HG03442 (cell line): ENCODE results near the gene PPIG.
"Not testable (repeated sequence)": the region's sequence is repeated elsewhere in the genome, so short reads cannot be mapped to it uniquely, and the experiment has no call there.

ENCODE experiments used
- ATAC-seq: cut with Tn5 transposase; IDR thresholded peaks from one replicate; pipeline ENCODE4 v1.9.1; 2021; ENCODE audit warnings: mild to moderate bottlenecking, moderate library complexity; ENCODE audit not compliant: unreplicated experiment

Gene PPIG

DNA sequence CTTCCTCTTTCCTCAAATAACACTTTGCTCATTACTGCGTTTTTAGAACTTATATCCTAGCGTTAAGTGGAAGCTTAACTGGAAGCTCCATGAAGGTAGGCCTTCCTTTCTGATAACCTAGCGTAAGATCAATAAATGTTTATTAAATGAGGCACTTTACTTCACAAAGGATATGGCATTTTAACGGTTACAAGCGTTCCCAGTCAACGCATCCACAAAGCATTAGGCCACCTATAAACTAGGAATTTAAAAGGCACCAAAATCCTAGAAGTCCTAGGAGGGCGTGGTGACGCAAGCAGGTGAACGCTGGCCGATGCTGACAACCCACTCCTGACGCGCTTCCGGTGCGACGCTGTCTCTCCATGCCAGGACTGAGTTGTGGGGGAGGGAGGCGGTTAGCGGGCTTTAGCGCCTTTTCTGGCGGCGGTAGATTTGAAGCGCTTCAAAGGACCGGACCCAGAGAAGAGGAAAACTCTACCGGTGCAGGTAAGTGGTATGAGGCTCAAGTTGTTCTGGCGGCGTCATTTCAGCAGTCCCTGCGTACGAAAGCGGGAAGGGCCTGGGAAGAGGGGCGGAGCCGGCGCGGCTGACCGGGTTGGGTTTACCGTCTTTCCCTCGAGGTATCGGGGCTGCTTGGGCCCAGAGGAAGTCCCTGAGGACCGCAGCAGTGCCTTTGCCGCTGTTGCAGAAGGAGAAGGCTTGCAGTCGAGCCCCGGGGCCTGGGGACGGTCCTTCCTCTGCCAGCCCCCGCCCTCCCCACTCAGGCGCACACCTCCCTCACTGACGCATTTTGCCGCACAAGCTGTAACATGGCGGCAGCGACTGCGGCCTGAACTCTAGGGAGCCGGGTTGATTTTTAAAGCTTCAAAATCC is at the start of gene PPIG:
Gene PPIG (plus strand): TSS at position 347 of the 873 bp plus-strand sequence. CDS start 19,691 bp downstream, outside the sequence.
- peak; percentile 87 for ATAC-seq

DNA sequence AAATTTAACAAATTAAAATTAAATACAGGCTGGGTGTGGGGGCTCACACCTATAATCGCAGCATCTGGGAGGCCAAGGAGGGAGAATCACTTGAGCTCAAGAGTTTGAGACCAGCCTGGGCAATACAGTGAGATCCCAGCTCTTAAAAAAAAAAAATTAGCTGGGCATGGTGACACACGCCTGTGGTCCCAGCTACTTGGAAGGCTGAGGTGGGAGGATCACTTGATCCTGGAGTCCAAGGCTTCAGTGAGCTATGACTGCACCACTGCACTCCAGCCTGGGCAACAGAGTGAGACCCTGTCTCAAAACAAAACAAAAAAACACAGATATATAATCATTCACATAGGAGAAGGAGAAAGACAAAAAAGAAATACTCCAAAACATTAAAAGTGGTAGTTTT is 44.7 kb upstream of the PPIG start:
- ATAC-seq = not testable (repeated sequence)

DNA sequence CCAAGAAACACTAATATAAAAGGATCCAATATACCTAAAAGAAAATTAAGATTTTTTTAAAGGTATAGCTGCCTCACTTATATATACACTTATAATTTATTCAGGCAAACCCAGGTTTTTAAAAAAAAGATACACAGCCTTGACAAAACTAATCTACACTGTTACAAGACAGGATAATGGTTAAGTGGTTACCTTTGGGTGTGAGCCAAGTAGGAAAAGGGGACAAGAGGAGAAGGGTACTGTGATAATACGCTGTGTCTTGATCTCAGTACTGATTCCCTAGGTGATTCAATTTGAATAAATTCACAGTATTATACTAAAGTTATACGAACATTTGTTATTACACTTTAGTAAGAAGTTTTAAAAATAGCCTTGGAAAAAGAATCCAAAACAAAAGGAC is 44.0 kb upstream of the PPIG start:
- no peak for ATAC-seq

DNA sequence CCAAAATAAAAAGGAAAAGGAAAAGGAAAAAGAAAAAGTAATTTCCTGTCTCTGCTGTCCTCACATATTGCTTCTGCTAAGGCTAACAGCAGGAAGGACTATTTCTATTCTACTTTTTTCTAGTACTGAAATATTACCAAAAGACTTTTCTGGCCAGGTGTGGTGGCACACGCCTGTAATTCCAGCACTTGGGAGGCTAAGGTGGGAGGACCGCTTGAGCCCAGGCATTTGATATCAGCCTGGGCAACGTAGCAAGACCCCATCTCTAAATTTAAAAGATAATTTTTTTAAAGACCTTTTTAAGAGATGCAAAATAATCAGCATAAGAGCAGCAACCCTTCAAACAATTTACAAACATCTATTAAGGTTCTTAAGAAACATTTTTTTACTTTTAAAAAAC is 41.7 kb upstream of the PPIG start:
- no peak for ATAC-seq

DNA sequence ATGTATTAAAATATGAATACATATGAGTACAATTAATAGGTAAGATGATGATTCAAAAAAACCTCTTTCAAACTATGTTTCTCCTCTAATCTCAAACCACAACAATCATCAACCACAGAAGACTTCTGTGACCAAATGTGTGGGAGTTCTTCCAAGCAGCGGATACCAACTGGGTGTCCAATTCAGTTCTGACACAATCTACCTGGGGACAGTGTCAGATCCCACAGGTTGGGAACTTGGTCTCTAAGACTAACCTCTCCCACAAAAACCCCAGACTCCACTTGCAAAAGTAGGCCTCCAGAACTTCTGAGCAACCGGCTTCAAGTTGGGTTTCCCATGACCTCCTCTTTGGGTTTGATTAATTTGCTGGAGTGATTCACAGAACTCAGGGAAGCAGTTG is 37.4 kb upstream of the PPIG start:
- ATAC-seq = no peak

DNA sequence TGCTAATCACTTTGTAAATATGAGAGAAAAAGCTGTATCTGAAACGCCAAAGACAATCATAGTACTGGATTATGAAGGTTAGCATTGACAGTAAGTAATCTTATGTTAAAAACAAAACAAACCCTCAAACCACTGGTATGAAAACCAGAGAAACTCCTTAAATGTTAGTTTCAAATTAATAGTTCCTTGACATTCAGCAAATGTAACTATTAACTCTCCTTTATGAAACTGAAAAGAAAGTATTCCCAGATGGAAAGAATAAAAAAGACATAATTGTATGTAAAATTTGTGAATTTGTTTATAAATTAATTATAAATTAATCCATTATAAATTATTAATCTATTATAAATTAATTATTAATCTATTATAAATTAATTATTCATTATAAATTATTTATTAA is 22.8 kb upstream of the PPIG start:
- no peak for ATAC-seq

DNA sequence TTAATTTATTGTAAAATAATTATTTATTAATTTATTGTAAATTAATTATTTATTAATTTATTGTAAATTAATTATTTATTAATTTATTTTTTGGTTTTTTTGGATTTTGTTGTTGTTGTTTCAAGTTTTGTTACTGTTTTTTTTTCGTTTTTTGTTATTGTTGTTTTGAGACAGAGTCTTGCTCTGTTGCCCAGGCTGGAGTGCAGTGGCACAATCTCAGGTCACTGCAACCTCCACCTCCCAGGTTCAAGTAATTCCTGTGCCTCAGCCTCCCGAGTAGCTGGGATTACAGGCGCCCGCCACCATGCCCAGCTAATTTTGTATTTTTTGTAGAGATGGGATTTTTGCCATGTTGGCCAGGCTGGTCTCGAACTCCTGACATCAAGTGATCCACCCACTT is 22.1 kb upstream of the PPIG start:
- not testable (repeated sequence) for ATAC-seq

DNA sequence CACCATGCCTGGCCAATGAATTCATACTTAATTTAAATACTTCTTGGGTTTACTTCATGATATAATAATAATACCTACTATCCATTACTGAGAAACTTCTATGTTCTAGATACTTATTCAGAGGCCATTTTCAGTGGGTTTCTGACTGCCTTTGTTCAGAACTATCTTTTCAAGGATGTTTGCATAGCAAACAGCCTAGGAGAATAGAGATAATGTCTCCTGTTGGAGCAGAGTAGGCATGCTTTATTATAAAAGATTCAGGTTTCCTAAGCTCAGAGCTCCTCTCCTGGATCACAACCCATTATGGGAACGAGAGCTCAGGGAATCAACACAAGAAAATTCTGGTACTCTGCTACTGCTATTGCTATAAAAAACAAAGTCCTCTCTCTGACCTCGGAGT is 21.6 kb upstream of the PPIG start:
- no peak for ATAC-seq

DNA sequence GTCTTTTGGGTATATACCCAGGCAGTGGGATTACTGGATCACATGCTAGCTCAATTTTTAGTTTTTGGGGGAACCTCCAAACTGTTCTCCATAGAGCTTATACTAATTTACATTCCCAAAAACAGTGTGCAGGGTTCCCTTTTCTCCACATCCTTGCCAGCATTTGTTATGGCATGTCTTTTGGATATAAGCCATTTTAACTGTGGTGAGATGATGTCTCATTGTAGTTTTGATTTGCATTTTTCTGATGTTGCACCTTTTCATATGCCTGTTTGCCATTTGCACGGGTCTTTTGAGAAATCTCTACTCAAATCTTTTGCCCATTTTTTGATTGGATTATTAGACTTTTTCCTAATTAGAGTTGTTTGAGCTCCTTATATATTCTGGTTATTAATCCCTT is 18.5 kb upstream of the PPIG start:
- no peak for ATAC-seq

DNA sequence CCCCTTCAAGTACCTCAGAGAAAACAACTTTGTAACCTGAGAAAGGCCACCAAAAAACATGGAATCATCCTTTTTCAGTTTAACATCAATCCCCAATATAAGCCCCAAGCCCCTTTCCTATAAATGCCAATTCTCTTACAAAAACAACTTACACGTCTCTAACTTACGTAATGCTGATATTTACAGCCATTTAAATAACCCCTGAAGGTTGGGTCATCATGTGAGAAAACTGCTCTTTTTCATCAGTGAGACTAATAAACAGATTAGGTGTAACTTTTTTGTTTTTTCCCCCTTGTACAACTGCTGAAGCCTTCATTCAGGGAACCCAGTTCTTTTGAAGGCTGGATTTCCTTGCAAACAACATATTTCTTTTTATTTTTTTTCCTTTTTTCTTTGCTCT is 14.2 kb upstream of the PPIG start:
- no peak for ATAC-seq

DNA sequence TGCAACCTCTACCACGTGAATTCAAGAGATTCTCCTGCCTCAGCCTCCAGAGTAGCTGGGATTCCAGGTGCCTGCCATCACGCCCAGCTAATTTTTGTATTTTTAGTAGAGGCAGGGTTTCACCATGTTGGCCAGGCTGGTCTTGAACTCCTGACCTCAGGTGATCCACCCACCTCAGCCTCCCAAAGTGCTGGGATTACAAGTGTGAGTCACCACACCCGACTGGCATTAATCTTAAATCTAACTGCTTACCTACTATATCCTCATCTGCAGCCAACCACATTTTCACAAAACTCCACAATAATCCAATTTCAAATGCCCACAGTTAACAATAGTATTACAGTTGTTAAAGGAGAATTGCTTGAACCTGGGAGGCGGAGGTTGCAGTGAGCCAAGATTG is 13.4 kb upstream of the PPIG start:
- ATAC-seq = not testable (repeated sequence)

DNA sequence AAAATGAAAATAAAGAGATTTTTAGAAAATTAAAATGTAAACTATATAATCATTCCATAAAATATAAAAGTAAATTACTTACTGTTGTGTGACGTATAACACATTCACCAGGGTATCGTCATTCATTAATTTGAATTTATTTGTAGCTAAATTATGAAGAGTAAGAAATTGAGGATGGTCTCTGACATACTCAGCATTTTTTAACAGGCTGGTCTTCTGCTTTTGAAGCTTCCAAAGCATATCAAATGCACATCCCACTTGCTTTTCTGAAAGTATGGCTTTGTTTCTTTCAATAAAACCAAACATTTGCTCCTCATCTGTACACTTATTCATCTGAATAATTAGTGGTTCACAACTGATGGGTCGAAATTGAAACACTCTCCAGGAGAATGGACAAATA is 12.6 kb upstream of the PPIG start:
- no peak for ATAC-seq

DNA sequence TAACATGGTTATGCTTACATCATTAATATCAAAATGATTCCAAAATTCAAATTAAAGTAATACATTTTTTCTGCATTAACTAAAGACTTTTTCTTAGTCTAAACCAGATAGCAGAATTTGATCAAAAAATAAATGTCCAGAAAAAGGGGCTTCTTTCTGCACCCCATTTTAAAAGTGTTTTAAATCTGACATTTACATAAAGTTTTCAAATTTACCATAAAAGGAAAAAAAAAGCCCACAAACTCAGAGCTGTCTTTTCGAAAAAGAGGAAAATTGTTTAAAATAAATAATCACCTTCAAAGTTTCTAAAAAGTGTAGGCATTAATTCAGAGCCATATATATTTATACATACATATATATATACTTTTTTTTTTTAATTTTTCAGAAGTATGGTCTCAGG is 12.0 kb upstream of the PPIG start:
- ATAC-seq = no peak

DNA sequence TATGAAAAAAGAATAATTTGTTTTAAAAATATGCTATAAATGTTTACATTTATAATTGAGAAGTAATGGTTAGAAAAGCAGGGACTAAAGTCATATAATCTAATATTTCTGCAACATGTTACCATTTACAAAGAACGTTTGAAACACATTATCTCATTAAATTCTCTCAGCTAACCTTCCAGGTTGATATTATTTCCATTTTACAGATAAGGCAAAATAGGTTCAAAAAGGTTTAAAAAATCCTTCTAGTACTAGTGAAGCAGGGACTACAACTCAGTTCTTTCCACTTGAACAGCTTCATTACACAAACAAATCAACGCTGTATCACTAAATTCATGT is 11.4 kb upstream of the PPIG start:
- ATAC-seq = no peak

DNA sequence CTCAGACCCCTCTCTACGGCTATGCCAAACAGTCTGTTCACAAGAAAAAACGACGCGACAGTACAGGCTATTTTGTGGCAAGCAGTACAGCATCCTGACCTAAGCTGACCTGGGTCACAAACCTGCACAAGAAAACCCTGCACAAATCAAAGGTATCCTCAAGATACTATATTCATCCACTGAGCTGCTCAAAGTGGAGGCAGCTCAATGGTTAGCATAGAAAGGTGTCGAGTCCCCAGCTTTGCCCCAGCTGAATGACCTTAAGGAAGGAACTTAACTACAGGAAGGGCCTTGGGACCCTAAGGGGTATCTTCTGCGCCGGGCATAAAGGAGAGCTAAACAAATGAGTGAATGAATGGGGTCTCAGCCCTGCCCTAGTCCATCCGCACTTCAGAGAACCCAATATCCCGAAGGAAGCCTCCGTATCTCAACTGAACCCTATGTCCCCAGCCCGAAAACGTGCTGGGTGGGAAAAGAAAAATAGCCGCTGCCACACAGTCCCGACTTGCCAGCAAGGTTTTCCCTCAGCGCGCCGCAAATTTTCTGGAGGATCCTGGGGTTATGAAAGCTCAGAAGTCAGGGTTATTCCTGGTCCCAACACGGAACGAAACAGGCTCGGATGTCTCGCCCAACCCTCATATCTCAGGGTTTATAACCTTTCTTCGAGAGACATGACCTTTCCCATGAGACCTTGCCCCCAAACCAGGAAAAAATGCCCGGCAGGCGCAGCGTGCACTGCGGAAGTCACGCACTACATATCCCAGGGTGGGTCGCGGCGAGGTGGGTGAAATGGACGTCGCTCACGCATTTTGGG is 10.8 kb upstream of the PPIG start, which contains the start of gene FASTKD1:
Gene FASTKD1 (minus strand): TSS at position 706 of the 814 bp plus-strand sequence. CDS start 1,836 bp downstream, outside the sequence.
- peak; percentile 98 for ATAC-seq

DNA sequence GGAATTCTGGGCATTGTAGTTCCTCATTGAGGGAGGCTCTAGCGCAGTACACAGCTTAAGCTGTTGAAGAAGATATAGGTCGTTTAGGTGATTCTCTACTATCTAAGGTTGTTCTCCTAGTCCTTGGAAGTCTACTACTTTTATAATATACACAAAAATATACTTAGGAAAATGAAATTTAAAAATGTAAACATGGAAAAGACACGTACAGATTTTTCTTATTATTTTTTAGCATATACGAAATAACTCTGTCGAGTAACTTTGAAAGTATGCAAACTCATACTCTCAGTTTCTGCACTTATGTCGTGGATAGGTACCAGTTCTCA is 10.2 kb upstream of the PPIG start:
- ATAC-seq = peak; percentile 4

DNA sequence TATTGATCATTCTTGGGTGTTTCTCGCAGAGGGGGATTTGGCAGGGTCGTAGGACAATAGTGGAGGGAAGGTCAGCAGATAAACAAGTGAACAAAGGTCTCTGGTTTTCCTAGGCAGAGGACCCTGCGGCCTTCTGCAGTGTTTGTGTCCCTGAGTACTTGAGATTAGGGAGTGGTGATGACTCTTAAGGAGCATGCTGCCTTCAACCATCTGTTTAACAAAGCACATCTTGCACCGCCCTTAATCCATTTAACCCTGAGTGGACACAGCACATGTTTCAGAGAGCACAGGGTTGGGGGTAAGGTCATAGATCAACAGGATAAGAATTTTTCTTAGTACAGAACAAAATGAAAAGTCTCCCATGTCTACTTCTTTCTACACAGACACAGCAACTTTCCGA is 9.6 kb upstream of the PPIG start:
- not testable (repeated sequence) for ATAC-seq

DNA sequence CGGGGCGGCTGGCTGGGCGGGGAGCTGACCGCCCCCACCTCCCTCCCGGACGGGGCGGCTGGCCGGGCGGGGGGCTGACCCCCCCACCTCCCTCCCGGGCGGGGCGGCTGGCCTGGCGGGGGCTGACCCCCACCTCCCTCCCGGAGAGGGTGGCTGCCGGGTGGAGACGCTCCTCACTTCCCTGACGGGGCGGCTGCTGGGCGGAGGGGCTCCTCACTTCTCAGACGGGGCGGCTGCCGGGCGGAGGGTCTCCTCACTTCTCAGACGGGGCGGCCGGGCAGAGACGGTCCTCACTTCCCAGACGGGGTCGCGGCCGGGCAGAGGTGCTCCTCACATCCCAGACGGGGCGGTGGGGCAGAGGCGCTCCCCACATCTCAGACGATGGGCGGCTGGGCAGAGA is 8.9 kb upstream of the PPIG start:
- not testable (repeated sequence) for ATAC-seq

DNA sequence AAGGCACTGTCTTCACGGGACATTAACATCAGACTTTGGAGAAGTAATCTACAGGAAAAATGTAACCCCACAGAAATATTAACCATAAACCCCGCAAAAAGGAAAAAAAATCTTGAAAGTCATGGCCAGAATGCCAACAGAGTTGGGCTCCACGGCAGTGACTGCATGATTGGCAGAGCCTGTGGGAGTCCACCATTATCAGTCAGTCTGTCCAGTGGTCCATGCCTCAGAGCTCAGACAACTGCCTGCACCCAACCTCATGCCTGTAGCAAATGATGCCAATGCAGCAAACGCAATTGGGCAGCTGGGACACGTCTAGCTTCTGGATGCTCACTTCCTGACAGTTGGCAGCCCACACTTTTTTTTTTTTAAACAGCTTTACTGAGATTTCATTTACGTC is 5.1 kb upstream of the PPIG start:
- ATAC-seq = no peak

DNA sequence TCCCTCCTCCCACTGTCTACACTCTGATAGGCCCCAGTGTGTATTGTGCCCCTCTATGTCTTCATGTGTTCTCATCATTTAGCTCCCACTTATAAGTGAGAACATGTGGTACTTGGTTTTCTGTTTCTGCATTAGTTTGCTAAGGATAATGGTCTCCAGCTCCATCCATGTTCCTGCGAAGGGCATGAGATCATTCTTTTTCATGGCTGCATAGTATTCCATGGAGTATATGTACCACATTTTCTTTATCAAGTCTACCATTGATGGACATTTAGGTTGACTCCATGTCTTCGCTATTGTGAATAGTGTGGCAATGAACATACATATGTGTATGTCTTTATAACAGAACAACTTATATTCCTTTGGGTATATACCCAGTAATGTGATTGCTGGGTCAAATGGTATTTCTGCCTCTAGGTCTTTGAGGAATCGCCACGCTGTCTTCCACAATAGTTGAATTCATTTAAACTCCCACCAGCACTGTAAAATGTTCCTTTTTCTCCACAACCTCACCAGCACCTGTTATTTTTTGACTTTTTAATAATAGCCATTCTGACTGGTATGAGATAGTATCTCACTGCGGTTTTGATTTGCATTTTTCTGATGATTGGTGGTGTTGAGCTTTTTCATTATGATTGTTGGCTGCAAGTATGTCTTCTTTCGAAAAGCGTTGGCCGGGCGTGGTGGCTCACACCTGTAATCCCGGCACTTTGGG is 1.4 kb upstream of the PPIG start:
- not testable (repeated sequence) for ATAC-seq

DNA sequence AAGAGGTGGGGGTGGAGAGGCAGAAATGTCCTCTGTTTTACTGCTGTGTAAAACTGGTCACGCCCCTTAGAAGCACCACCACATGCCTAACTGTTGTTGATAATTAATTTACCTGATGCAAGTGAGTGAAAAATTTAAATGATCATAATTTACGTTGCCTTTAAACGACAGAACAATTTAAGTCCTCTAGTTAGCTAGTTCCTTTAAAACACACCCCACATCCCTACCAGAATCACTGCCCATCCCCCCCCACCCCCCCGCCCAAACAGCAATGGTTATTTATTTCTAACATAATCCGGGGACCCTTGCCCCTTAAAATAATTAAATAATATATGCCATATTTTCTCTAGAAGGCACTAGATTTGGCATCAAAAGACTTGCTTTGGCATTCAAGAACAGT is 633 bp upstream of the PPIG start:
- ATAC-seq = no peak

DNA sequence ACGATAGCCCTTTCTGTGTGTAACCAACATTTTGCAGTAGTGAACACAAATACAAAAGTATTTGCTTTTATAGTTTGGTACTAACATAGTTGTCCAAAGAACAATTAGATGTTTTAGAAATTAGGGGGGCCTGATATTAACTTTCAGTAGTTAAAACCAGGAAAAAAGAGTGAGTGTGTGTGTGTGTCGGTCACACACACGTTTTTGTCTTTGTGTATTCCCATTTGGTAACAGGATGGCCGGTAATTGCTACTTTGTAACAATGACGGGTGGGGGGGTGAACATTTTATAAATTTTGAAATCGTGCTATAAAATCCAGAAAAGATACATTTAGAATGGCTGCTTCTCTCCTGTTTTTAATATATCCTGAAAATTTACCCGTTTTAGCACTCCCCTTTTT is 1.5 kb downstream of the PPIG start:
- no peak for ATAC-seq
